ENCODE results near the gene CRELD1.

- TF ChIP-seq GATA2 (IDR thresholded peaks at IDR 0.05; ENCODE audit: low read depth, low read length) (no peak), GATA3 (IDR thresholded peaks at IDR 0.05; ENCODE audit: low read depth, low read length) (no peak)
Measured at GRCh38 chr3:9957214-9957613, 23.6 kb downstream of the CRELD1 start.
